Stimulated activated CD4-positive, alpha-beta T cell treated with anti-CD3 and anti-CD28 coated beads, Interleukin-1b, Interleukin-23, amount 100 ng/mL, for 4 hours (primary cell): Measurements from ENCODE around the gene TMOD1.
"Not testable (repeated sequence)": the region's sequence is repeated elsewhere in the genome, so short reads cannot be mapped to it uniquely, and the experiment has no call there.

Source experiments
- DNase-seq, 2 donors: peaks; one replicate each; pipeline ENCODE4 v3.0.0-alpha.2; 2020; ENCODE audit warnings: low read depth in 2 of 2

TMOD1 gene

GRCh38 chr9:97501177-97501971 is at the start of gene TMOD1:
Gene TMOD1, plus strand, starts transcription at chr9:97501666. Its CDS starts 22,523 bp downstream, at chr9:97524189.
- DNase-seq: peak; percentile 14 to 44

- not testable (repeated sequence) for DNase-seq
Observed at GRCh38 chr9:97453573-97453972, 47.9 kb upstream of the TMOD1 start.

GRCh38 chr9:97456841-97457240 is 44.6 kb upstream of the TMOD1 start:
- DNase-seq: not testable (repeated sequence)

- no peak for DNase-seq
Observed at GRCh38 chr9:97459326-97459725, 42.1 kb upstream of the TMOD1 start.

GRCh38 chr9:97462159-97462558 is 39.3 kb upstream of the TMOD1 start:
- DNase-seq: no peak

- DNase-seq: no peak
Observed at GRCh38 chr9:97462914-97463313, 38.6 kb upstream of the TMOD1 start.

- DNase-seq: peak in 1 of 2 donors; percentile 6
Observed at GRCh38 chr9:97468658-97469448, 32.6 kb upstream of the TMOD1 start.

- no peak for DNase-seq
Observed at GRCh38 chr9:97470076-97470475, 31.4 kb upstream of the TMOD1 start.

- no peak for DNase-seq
Observed at GRCh38 chr9:97473717-97474116, 27.7 kb upstream of the TMOD1 start.

- no peak for DNase-seq
Observed at GRCh38 chr9:97474372-97474925, 27.0 kb upstream of the TMOD1 start.

GRCh38 chr9:97475059-97475458 is 26.4 kb upstream of the TMOD1 start:
- no peak for DNase-seq

GRCh38 chr9:97478301-97478981 is 23.0 kb upstream of the TMOD1 start:
- no peak for DNase-seq

GRCh38 chr9:97479496-97480159 is 21.8 kb upstream of the TMOD1 start:
- no peak for DNase-seq

- no peak for DNase-seq
Observed at GRCh38 chr9:97480174-97480573, 21.3 kb upstream of the TMOD1 start.

GRCh38 chr9:97480749-97481148 is 20.7 kb upstream of the TMOD1 start:
- no peak for DNase-seq

- DNase-seq: no peak
Observed at GRCh38 chr9:97484134-97484533, 17.3 kb upstream of the TMOD1 start.

GRCh38 chr9:97487107-97487506 is 14.4 kb upstream of the TMOD1 start:
- no peak for DNase-seq

GRCh38 chr9:97487861-97488260 is 13.6 kb upstream of the TMOD1 start:
- no peak for DNase-seq

- no peak for DNase-seq
Observed at GRCh38 chr9:97491216-97491999, 10.1 kb upstream of the TMOD1 start.

GRCh38 chr9:97497558-97498375 is 3.7 kb upstream of the TMOD1 start:
- not testable (repeated sequence) for DNase-seq
